ENCODE measurements around the gene C1orf226.

DNA sequence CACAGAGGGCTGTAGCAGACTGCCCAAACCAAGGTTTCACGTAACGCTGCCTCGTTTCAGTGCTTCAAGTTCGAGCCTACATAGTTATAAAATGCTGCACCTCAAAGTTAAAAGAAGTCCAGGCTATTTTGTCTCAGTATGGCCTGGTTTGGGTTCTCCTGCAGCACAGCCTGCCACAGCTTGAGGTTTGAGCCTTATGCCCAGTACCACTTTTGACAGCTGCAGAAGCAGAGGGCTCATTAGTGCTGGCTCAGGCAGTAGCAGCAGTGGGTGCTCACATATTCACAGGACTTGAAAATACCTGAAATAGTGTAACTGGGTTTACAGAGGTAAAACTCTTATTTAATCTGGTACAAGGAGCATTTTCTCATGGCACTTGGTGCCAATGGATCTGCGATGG is 20.2 kb upstream of the C1orf226 start:
- TF ChIP-seq, protein P1, sequence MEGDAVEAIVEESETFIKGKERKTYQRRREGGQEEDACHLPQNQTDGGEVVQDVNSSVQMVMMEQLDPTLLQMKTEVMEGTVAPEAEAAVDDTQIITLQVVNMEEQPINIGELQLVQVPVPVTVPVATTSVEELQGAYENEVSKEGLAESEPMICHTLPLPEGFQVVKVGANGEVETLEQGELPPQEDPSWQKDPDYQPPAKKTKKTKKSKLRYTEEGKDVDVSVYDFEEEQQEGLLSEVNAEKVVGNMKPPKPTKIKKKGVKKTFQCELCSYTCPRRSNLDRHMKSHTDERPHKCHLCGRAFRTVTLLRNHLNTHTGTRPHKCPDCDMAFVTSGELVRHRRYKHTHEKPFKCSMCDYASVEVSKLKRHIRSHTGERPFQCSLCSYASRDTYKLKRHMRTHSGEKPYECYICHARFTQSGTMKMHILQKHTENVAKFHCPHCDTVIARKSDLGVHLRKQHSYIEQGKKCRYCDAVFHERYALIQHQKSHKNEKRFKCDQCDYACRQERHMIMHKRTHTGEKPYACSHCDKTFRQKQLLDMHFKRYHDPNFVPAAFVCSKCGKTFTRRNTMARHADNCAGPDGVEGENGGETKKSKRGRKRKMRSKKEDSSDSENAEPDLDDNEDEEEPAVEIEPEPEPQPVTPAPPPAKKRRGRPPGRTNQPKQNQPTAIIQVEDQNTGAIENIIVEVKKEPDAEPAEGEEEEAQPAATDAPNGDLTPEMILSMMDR (IDR thresholded peaks at IDR 0.05), result no peak
- no peak for TF ChIP-seq POLR2A (IDR thresholded peaks at IDR 0.05)
